NCI-H2227 treated with DMSO at 0.1 percent for 48 hours (cell line): ENCODE results near the gene DLL3.
"Not testable (repeated sequence)": the region's sequence is repeated elsewhere in the genome, so short reads cannot be mapped to it uniquely, and the experiment has no call there.

Experiments
- DNase-seq: peaks from one replicate; lab custom pipeline; 2025; lab: John Stamatoyannopoulos, UW

The DLL3 gene, protein sequence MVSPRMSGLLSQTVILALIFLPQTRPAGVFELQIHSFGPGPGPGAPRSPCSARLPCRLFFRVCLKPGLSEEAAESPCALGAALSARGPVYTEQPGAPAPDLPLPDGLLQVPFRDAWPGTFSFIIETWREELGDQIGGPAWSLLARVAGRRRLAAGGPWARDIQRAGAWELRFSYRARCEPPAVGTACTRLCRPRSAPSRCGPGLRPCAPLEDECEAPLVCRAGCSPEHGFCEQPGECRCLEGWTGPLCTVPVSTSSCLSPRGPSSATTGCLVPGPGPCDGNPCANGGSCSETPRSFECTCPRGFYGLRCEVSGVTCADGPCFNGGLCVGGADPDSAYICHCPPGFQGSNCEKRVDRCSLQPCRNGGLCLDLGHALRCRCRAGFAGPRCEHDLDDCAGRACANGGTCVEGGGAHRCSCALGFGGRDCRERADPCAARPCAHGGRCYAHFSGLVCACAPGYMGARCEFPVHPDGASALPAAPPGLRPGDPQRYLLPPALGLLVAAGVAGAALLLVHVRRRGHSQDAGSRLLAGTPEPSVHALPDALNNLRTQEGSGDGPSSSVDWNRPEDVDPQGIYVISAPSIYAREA

GRCh38 chr19:39498798-39499642 lies at the start of gene DLL3:
DLL3 (plus strand) TSS chr19:39498947; CDS start chr19:39498975, 28 bp downstream.
- DNase-seq, result peak; percentile 95

GRCh38 chr19:39449116-39449797 lies 49.5 kb upstream of the DLL3 start:
- DNase-seq, result no peak

DNA sequence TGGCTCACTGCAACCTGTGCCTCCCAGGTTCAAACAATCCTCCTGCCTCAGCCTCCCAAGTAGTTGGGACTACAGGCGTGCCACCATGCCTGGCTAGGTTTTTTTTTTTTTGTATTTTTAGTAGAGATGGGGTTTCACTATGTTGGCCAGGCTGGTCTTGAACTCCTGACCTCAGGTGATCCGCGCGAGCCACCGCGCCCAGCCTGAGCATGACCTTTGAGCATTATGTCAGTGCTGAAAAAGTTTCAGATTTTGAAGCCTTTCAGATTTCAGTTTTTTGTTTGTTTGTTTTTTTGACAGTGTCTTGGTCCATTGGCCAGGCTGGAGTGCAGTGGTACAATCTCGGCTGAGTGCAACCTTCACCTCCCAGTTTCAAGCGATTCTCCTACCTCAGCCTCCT lies 47.5 kb upstream of the DLL3 start:
- DNase-seq, result not testable (repeated sequence)

DNA sequence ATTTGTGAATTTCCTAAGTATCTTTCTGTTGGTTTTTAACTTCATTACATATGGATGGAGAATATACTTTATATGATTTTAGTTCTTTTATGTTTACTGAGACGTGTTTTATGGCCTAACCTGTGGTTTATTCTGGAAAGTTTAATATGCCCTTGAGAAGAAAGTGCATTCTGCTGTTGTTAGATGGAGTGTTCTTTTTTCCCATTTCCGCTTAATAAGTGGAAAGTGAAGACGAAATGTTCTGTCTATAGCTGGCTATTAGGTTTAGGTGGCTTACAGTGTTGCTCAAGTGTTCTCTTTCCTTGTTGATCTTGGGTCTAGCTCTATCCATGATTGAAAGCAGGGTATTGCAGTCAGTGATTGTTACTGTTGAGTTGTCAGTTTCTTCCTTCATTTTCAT lies 35.3 kb upstream of the DLL3 start:
- no peak for DNase-seq

DNA sequence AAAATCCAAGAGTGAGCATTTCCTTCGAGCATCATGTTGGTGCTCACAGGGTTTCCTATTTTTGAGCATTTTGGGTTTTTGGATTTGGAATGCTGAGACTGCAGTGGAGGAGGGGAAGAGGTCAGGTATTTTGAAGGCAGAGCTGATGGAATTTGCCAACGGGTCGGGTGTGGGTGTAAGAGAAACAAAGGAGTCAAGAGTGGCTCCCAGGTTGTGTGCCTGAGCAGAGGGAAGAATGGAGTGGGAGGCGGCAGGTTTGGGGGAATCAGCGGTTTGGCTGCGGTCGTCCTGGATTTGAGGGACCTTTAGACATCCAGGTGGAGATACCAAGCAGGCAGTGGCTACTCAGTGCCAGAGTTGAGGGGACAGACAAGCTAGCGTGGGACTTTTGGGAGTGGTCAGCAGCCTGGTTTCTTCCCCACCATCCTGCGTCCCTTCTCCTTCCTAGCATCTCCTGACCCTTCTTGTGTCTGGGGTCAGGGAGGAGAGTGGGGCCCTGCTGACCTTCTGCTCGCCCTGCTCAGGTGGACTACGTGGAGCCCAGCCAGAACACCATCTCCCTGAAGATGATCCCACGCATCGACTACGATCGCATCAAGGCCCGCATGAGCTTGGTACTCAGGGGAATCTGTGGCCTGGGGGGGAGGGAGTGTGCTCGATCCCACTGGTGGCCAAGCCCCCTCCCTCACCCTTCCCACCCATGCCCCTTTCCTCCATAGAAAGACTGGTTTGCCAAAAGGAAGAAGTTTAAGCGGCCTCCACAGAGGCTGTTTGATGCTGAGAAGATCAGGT lies 32.6 kb upstream of the DLL3 start:
- DNase-seq, result no peak

DNA sequence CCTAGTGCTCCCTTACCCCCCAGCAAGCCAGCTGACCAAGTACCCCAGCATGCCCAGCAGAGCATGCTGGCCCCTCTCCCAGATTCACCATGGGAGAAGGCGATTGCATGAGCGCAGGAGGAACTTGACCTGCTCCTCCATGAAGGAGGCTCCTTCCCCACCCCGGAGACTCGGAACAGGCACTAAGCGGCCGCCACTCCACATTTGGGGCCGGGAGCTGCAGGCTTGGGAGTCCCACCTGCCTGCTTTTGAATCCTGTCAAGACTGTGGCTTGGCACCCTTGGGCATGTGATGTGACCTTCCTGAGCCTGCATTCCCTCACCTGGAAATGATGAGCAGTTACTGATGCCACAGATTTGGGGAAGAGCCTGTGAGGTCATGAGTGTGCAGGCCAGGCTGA lies 30.8 kb upstream of the DLL3 start:
- DNase-seq, result no peak

- DNase-seq, result no peak
Measured at GRCh38 chr19:39469036-39469435, 29.7 kb upstream of the DLL3 start.

DNA sequence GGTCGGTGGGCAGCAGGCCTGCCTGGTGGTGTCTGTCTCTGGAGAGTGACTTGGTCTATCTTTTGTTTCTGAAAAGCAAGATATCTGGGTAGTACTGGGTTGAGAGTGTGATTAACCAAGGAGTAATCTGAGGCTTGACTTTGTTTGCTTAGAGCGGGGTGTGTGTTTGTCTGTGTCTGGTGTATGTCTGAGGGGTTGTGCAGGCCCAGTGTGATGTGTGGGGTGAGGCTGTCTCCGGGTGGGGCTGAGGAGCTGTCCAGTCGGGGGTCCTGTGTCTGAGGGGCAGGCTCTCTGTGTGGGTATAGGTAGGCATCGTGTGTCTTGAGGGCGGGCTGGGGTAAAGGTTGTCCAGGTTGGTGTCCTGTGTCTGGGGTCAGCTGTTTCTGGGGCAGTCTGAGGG lies 29.2 kb upstream of the DLL3 start:
- no peak for DNase-seq

DNA sequence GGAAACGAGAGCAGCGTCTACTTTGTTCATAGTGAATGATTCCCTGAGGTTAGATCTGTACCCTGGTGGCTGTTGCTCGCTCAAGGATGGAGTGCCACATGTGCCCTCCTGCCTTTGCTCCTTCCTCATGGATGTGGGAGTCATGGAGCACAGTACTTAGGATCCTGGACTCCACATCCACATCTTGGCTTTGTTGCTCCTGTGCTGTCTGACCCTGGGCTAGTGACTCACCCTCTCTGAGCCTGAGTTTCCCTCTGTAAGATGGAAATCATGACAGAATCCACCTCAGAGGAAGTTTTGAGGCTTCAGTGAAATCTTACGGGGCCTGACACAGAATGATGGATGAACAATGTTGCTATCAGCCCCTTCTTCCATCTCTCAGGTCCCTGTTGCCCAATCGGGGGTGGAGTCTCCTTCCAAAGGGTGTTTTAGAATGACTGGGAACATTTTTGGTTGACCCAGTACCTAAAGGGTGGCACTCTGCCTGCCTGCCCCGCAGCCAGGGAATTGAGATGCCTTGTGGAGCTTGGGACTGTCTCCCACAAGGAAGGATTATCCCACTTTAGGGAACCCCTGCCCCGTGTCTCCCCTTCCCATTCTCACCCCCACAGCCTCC lies 27.9 kb upstream of the DLL3 start:
- no peak for DNase-seq

GRCh38 chr19:39471756-39472536 lies 26.8 kb upstream of the DLL3 start:
- DNase-seq, result no peak

DNA sequence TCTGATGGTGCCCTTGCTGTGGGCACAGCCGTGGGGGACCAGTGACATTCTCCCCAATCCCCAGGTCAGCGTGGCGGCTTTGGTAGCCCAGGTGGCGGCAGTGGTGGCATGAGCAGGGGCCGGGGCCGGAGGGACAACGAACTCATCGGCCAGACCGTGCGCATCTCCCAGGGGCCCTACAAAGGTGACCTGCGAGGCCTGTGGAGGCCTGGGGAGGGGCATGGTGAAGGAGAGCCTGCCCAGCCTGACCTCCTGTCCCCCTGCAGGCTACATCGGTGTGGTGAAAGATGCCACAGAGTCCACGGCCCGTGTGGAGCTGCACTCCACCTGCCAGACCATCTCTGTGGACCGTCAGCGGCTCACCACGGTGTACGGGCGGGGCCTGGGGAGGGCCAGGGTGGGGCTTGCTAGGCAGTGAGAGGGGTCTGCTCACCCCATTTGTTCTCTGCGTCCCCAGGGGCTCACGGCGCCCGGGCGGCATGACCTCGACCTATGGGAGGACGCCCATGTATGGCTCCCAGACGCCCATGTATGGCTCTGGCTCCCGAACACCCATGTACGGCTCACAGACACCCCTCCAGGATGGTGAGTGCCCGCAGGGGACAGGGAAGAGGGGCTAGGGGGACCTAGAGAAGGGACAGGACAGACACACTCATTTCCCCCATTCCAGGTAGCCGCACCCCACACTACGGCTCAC lies 25.9 kb upstream of the DLL3 start:
- DNase-seq, result no peak

GRCh38 chr19:39473443-39473960 lies 25.2 kb upstream of the DLL3 start:
- DNase-seq, result no peak

- peak; percentile 88 for DNase-seq
Measured at GRCh38 chr19:39474139-39474620, 24.6 kb upstream of the DLL3 start.

GRCh38 chr19:39475748-39476147 lies 23.0 kb upstream of the DLL3 start:
- no peak for DNase-seq

GRCh38 chr19:39479319-39479801 lies 19.4 kb upstream of the DLL3 start:
- DNase-seq, result peak; percentile 59

DNA sequence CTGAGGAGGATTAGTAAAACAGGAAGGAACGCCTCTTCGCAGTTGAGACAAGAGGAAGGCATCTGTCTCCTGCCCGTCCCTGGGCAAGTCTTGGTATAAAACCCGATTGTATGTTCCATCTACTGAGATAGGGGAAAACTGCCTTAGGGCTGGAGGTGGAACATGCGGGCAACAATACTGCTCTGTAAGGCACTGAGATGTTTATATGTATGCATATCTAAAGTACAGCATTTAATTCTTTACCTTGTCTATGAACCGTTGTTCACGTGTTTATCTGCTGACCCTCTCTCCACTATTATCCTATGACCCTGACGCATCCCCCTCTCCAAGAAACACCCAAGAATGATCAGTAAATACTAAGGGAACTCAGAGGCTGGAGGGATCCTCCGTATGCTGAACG lies 18.8 kb upstream of the DLL3 start:
- DNase-seq, result peak; percentile 79

DNA sequence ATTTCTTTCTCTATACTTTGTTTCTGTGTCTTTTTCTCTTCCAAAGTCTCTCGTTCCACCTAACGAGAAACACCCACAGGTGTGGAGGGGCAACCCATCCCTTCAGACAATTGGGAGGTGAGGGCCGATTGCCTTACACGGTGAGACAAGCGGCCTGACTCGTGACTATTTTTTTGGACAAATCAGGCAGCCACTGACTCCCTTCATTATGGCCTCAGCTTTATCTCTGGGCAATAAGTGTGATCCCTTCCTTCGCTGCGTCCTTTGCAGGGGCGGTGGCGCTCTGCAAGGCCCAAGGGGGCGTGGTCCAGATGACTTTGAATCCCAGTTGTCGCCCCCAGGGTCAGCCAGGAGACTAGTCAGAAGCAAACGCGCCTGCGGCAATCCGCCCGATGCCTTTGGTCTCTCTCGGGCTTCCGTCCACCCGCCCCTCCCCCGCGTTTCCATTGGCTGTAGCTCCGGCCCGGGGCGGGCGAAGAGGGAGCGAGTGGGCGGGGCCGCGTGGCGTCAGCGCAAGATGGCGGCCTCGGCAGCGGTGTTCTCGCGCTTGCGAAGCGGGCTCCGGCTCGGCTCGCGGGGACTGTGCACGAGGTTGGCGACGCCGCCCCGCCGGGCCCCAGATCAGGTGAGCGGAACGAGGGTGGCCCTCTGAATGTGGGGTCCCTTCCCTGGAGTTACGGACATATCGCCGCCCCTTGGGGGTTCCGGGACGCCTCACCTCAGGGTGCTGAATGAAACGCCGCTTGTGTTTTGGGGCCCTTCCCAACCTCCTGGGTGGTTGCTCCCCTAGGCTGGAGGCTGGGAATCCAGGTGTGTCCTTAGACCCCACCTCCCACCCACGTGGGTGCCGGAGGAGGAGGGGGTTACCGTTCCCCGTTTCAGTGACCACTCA lies 18.2 kb upstream of the DLL3 start, which contains the start of gene TIMM50:
Gene TIMM50, plus strand, starts transcription at position 502 of the 892 bp plus-strand sequence. Its CDS starts 16 bp downstream, at position 518.
- peak; percentile 100 for DNase-seq

DNA sequence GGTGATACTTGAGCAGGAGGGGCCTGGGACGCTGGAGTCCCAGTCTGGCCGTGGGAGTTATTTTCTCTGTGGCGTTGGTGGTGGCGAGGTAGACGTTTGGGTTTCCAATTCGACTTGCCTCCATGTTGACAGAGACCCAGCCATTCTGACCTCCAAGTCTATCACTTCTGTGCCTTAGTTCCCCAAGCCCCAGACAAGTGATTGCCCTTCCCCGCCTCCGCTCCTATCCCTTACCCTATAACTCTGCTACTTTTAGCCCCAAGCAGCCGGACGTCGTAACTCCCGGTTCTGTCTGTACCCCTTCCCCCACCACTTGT lies 17.6 kb upstream of the DLL3 start:
- DNase-seq, result peak; percentile 82
